ENCODE measurements around the gene RSPRY1.
"Not testable (repeated sequence)": the region's sequence is repeated elsewhere in the genome, so short reads cannot be mapped to it uniquely, and the experiment has no call there.

The RSPRY1 gene

DNA sequence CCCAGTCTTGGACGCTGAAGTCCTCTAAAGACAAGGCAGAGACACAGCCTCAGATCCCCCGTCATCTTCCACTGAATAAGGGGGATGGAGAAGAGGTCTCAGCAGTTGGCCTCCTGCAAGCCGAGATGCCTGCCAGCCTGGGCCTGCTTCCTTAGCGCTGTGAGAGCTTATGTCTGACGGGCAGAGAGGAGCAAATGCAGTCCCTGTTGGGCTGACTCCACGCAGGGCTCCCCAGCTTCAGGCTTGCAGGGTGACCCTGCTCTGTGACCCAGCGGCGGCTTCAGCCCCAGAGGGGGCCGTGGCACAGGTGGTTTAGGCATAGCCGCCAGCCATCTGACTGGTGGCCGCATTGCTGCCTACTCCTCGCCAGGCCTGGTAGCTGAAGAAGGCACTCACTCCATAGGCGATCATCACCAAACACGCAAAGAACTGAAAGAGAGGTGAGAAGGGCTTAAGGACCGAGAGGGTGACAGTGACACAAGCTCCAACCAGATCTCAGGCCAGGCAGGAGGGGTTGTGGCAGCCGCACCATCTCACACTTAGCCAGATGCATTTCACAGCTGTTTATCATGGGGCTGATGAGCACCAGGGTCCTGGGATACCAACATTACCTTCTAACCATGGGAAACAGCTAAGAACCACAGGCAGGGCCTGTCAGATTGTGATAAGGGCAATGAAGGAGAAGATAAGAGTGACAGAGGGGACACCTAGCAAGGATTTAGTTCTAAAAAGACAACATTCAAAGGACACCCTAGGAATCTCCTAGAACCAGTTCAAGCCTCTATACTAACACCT is 70.7 kb downstream of the RSPRY1 start:
- DNase-seq: no peak

DNA sequence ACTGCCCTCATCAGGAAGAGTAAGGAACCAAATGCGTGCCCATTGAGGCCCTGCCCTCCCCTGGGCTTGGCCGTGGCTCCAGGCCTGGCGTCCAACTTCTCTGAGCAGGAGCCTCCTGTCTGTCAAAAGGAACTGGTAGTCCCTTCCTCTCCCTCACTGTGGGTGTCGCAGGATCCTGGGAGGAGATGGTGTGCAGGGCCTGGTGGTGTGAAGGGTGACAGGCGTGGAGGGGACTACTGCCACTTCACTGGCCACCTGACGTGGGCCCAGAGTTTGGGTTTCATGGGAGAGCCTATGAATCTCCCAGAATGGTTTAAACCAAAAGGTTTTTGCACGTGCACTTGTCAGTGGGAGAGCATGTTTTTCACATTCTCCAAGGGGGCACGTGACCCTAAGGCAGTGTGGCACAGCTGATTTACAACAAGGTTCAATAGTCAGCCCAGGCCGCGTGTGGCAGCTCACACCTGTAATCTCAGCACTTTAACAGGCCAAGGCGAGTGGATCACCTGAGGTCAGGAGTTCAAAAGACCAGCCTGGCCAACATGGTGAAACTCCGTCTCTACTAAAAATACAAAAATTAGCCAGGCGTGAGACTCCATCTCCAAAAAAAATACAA is 71.4 kb downstream of the RSPRY1 start:
- no peak for DNase-seq

DNA sequence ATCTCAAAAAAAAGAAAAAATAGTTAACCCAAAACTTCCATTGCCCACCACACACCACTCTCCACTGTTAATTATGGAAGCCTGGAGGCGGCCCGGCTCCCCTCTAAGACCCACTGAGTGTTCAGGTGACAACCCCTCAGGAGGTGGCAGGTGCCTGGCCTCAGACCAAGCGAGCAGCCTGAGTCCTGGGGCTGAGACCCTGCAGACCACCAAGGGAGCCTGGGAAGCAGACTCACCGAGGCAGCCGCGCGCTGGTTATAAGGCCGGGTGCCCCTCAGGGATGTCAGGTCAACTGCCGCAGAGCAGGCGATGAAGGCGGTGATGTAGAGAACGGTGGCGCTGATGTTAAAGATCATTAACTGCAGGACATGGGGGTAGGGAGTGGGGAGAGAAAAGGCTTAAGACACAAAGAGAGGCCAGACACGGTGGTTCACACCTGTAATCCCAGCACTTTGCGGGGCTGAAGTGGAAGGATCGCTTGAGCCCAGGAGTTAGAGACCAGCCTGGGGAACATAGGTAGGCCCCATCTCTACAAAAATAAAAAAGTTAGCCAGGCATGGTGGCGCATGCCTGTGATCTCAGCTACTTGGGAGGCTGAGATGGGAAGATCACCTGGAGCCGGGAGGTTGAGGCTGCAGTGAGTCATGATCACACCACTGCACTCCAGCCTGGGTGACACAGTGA is 72.2 kb downstream of the RSPRY1 start:
- DNase-seq: no peak

DNA sequence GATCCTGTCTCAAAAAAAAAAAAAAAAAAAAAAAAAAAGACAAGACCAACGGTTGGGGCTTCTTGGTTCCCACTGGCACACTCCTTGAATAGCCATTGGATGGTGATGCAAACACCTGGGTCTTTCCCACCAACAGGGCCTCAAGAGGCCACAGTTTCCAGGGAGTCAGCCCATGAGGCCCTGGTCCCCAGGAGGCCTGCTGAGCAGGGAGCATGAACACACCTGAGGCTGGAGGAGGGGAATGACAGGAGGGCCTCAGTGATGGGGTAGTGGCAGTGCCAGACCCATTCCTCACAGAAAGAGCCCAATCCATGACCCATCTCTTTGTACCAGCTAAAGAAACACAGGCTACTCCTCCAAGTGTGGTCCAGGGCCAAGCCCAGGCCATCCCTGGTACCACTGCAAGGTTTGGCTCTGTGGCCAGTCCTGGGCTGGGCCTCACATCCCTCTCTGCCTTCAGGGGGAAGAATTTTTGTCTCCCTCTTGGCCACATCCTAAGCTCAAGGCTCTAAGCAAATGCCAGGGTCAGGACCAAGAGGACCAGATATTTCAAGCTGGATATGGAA is 72.9 kb downstream of the RSPRY1 start:
- DNase-seq: no peak

DNA sequence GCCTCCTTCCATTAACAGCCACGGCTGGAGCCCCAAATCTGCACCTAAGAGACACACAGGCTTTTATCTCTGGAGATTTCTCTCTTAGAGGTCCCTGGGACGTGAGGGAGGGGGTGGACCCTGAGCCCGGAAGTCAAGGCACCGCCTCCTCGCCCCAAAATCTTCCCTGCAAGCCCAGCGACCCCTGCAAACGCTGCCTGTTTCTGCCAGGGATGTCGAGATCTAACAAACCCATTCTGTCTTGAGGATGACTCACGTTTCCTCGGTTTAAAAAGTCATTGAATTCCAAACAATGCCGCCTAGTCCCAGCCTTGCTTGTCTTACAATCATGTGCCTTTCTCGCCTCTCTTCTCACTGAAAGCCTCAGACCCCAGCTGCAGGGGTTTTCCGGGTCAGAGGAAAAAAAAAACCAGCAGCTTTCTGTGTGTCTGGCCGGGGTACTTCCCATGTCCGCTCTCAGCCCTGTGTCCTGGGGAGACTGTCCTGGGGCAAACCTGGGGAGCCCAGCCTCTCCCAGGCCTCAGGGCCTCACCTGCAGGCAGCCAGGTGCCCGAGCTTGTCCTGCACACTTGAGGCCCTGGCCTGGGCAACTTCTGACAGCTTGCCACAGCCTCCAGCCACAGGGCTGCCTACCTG is 74.3 kb downstream of the RSPRY1 start:
- no peak for DNase-seq

DNA sequence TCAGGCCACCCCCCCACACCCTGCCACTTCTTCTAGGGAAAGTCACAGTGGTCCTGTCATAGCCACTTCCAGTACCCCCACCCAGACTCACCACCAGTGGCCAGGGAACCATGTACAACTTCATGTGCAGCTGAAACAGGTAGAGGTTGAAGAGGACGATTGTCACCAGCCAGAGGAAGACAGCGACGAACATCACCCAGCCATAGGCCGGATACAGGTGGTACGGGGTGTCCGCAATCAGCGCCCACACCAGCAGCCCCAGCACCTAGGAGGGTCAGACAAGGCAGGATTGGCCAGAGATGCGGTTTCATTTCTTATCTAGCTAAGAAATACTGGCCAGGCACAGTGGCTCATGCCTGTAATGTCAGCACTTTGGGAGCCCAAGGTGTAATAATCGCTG is 75.7 kb downstream of the RSPRY1 start:
- no peak for DNase-seq

DNA sequence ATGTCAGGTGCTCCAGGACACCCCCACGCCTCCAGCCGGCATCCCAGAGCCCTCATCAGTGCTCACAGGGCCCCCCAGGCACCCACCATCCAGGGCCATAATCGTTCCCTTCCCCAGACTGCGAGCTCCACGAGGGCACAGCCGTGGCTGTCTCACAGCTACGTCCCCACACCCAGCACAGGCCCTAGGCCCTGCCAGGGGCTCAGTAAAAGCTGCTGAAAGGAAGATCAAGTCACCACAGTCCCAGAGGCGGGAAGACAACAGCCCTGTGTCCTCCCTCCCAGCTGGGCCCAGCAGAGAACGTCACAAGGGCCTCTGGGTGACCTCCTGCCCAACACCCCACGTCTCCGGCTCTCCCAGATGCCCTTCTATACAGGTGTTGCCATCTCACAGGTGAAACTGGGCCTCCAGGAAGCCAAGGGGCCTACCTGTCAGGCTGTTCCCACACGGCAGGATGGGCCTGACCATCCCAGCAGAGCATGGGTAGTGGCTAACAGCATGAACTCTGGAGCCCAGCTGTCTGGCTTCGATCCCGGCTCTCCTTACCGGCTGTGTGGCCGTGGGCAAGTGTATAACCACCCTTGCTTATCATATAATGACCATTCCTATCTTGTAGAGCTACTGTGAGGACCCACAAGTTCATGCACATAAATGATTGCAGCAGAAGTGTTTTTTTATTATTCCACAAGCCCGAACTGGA is 76.9 kb downstream of the RSPRY1 start:
- DNase-seq: no peak

- DNase-seq: no peak
Observed at GRCh38 chr16:57263541-57264351, 77.6 kb downstream of the RSPRY1 start.

DNA sequence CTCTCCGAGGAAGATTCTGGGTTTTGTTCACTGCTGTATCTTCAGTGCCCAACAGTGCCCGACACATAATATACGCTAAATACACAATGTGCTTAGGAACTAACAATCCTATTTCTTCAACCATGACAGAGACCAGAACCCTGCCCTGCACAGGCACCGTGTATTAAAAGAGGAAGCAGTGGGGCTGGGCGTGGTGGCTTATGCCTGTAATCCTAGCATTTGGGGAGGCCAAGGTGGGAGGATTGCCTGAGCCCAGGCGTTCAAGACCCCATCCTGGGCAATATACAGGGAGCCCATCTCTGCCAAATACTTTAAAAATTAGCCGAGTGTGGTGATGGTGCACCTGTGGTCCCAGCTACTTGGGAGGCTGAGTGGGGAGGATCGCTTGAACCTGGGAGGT is 78.3 kb downstream of the RSPRY1 start:
- DNase-seq: no peak

DNA sequence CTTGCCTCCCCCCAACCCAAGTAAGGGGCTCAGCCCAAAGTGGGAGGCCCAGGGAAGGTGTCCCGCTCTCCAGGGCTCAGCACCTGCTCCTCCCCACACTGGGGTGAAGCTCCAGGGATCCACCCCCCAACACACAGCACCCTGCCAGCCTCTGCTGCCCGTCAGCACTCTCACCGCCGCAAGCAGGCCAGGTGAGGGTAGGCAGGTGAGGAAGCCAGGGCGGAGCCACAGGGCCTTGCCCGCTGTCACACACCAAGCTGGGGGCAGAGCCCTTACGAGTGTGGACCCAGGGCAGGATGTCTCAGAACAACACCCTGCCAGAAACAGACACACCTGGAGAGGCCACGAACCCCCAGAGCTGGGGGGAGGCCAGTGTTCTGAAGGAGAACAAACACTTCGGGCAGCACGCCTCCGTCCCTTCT is 78.8 kb downstream of the RSPRY1 start:
- DNase-seq: peak; percentile 66

DNA sequence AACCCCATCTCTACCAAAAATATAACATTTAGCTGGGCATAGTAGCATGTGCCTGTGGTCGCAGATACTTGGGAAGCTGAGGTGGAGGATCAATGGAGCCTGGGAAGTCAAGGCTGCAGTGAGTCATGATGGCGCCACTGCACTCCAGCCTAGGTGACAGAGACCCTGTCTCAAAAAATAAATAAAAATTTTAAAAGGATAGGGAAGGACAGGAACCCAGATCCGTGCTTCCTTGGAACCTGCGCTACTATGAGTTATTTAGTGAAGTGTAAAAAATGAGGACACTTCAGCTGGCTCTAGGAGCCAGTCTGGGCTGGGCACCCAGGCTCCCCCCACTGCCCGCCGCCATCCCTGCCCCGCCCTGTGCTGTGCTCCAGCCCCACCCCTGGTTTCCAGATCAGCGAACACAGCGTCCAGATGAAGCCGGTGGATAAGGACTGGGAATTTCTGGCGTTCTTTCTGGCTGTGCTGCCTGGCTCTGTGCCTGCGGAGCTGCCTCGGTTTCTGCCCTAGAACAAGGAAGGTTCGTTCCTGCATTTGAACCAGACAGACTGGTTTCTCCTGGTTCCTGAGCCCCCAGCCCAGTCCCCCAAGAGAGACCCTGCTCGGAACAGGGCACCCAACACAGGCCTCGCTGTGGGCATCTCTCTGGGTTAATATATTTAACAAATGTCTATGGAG is 79.9 kb downstream of the RSPRY1 start:
- DNase-seq: no peak

DNA sequence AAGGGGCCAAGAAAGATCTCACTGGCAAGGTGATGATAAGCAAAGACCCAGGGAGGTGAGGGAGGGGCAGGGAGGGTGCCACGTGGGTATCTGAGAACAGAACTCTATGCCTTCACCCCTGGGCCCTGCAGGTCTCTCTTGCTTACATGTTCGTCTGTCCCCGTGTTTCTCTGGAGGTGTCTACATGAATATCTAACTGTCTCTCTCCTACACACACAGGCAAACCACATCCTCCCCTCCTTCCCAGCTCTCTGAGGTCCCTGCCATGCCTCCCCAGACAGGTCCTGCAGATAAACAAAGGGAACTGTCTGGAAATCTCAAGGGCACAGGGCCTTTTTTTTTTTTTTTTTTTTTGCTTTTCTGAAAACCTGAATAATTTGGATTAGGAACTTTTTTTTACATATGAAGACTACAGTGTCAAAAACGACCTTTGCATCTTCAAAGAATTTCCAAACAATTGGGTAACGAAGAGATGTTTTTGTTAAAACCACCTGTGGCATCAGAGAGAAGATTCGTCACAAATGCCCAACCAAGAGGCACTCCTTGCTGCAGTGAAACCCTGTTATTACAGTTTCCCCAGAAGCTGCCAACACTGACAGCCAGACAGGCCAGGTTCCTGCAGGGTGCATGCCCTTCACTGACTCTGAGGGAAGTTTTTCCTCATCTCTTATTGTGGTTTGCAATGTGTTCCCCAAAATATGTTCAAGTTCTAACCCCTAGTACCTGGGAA is 80.6 kb downstream of the RSPRY1 start:
- DNase-seq: no peak

DNA sequence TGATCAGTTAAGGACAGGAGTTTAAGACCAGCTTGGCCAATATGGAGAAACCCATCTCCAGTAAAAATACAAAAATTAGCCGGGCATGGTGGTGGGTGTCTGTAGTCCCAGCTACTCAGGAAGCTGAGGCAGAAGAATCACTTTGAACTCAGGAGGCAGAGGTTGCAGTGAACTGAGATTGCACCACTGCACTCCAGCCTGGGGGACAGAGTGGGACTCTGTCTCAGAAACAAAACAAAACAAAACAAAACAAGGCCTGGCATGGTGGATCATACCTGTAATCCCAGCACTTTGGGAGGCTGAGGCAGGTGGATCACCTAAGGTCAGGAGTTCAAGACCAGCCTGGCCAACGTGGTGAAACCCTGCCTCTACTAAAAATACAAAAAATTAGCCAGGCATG is 81.2 kb downstream of the RSPRY1 start:
- DNase-seq: not testable (repeated sequence)

- no peak for DNase-seq
Observed at GRCh38 chr16:57268804-57269800, 83.0 kb downstream of the RSPRY1 start.

DNA sequence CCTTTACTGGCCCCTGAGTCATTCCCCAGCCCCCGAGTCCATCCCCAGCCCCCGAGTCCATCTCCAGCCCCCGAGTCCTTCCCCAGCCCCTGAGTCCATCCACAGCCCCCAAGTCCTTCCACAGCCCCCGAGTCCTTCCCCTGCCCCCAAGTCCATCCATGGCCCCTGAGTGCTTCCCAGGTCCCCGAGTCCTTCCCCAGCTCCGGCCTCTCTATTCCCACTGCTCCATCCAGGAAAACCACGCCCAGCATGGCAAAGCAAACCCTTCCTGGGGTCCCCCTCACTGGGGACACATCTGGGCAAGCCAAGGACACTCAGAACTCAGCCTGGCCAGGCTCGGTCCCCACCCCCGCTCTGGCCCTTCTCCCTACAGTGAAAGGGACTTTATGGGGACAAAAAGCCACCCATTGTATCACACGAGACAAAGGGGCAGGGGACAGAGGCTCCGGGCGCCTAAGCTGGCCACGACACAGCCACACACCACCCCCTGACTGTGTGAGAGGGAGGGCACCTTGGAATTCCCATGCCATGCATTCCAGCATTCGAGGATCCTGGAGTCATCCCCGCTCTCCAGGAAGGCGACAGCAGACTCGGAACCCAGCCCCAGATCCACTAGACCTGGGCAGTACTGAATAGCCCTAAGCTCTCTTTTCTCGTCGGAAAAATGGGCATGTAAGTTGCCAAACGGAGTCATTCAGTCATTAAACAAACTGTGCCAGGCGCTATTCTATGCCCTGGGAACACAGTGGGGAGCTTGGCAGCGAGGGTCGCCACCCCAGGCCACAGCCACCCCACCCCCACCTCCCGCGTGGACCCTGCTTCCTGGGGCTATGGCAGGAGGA is 84.3 kb downstream of the RSPRY1 start:
- DNase-seq: no peak

DNA sequence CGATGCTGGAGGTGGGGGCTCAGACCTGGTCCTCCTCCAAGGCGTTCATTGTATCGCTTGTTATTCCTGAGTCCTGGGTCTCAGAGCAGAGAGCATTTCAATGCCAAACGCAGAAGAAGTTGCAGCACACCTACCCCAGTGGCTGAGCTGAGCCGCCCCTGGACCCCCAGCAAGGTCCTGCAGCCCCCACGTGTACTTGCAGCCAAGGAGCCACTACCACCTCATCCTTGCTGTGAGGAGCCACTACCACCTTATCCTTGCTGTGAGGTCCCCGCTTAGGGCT is 84.9 kb downstream of the RSPRY1 start:
- no peak for DNase-seq

- DNase-seq: no peak
Observed at GRCh38 chr16:57271867-57272495, 85.9 kb downstream of the RSPRY1 start.

DNA sequence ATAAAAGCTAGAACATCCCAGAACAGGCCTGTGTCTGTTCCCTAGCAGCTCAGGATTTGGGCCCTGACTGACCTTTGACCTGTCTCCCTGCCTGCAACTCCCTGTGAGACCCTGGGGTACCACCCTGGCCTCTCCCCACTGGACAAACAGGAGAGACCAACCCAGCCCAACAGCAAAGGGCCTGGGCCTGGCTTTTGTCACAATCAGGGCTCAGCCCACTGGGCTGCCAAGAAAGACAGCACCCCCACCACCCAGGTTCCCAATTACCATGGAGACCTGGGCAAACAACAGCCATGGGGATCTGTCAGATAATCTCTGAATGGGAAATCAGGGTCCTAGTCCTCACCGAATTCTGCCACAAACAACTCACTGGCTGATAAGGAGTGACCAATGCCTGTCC is 87.2 kb downstream of the RSPRY1 start:
- no peak for DNase-seq

All from COR-L47 (cell line).